ENCODE measurements around the gene INCENP.

The INCENP gene

GRCh38 chr11:62176766-62177165, 53.0 kb downstream of the INCENP start:
- no peak for DNase-seq (ENCODE audit: extremely low spot score)
- TF ChIP-seq CTCF (IDR thresholded peaks at IDR 0.05; ENCODE audit: control extremely low read depth, extremely low read depth, low read depth, missing control alignments) = no peak
- CTCF ChIA-PET = interaction anchor here (1.0 to 1.6 kb wide), 2 partner anchors 22 to 134 kb away, joined by 3 to 4 read pairs; no protein-coding TSS in a partner anchor
- POLR2A ChIA-PET = no interaction called here

- TF ChIP-seq CTCF (IDR thresholded peaks at IDR 0.05; ENCODE audit: control extremely low read depth, extremely low read depth, low read depth, missing control alignments) = no peak
- POLR2A ChIA-PET = no interaction called here
- no peak for DNase-seq (ENCODE audit: extremely low spot score)
- CTCF ChIA-PET = no interaction called here
Measured at GRCh38 chr11:62179995-62180394, 56.2 kb downstream of the INCENP start.

DNA sequence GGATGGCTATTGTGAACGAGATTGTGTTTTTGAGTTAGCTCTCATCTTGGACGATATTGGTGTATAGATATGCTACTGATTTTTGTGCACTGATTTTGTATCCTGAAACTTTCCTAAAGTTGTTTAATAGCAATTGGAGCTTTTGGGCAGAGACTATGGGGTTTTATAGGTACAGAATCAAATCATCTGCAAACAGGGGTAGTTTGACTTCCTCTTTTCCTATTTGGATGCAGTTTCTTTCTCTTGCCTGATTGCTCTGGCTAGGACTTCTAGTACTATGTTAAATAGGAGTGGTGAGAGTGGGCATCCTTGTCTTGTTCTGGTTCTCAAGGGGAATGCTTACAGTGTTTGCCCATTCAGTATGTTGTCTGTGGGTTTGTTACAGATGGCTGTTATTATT, 57.3 kb downstream of the INCENP start:
- no peak for DNase-seq (ENCODE audit: extremely low spot score)
- no peak for TF ChIP-seq CTCF (IDR thresholded peaks at IDR 0.05; ENCODE audit: control extremely low read depth, extremely low read depth, low read depth, missing control alignments)
- ChIA-PET POLR2A (no interaction called here), CTCF (interaction anchor here (1.0 kb wide), 1 partner anchor 9 kb away, joined by 6 read pairs; no protein-coding TSS in a partner anchor)

DNA sequence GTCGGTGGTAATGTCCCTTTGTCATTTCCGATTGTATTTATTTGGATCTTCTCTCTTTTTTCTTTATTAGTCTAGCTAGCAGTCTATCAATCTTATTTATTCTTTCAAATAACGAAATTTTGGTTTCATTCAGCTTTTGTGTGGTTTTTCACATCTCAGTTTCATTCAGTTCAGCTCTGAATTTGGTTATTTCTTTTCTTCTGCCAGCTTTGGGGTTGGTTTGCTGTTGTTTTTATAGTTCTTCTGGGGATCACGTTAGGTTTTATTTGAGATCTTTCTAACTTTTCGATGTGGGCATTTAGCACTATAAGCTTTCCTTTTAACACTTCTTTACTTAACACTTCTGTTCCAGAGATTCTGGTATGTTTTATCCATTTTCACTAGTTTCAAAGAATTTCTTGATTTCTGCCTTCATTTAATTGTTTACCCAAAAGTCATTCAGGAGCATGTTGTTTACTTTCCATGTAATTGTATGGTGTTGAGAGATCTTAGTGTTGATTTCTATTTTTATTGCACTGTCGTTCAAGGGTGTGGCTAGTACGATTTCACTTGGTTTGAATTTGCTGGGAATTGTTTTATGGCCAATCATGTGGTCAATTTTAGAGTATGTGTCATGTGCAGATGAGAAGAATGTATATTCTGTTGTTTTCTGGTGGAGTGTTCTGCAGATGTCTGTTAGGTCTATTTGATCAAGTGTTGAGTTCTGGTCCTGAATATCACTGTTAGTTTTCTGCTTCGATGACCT, 58.5 kb downstream of the INCENP start:
- DNase-seq (ENCODE audit: extremely low spot score) = no peak
- no peak for TF ChIP-seq CTCF (IDR thresholded peaks at IDR 0.05; ENCODE audit: control extremely low read depth, extremely low read depth, low read depth, missing control alignments)
- POLR2A ChIA-PET = no interaction called here
- CTCF ChIA-PET = interaction anchor here (0.9 to 1.0 kb wide), 2 partner anchors 12 to 22 kb away, joined by 3 read pairs; no protein-coding TSS in a partner anchor

DNA sequence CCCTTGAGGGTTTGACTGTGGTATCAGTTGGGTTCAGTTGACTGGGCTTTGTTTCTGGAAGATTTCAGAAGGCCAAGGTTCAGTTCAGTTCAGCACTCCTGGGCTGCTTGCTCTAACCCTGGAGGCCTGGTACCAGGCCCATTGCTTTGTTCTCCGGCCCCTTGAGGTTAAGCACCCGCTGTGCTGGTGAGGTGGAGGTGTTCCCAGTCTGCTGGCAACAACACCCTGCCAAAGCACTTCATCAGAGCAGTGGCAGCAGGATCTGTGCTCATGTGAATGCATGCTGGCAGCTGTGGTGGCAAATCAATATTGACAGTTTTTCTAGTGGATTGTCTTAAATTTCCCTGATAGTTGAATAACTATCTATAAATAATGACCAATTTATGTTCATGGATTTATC, 62.4 kb downstream of the INCENP start:
- no peak for DNase-seq (ENCODE audit: extremely low spot score)
- POLR2A ChIA-PET = no interaction called here
- no peak for TF ChIP-seq CTCF (IDR thresholded peaks at IDR 0.05; ENCODE audit: control extremely low read depth, extremely low read depth, low read depth, missing control alignments)
- CTCF ChIA-PET = no interaction called here

DNA sequence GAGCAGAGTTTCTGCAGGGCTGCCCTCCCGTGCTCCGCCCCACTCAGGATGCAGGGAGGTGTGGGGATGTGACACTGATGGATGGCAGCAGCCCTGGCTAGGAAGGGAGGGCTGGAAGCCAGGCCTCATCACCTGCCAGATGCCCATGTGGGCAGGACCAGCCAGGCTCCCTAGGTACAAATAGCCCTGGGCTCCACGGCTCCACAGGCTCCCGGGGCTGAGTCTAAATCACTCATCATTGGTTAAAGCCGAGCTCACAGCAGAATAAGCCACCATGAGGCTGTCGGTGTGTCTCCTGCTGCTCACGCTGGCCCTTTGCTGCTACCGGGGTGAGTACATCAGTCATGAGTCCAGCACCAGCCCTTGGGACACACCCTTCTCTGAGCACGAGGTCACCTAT, 66.2 kb downstream of the INCENP start, which contains the start of gene SCGB1D1:
TSS of gene SCGB1D1 (plus strand) at position 206 of the 400 bp plus-strand sequence. CDS start at position 275, 69 bp downstream.
- CTCF ChIA-PET = interaction anchor here (1.3 kb wide), 1 partner anchor 18 kb away, joined by 3 read pairs; no protein-coding TSS in a partner anchor
- DNase-seq (ENCODE audit: extremely low spot score) = no peak

More for the DNA sequence above, 66.2 kb downstream of the INCENP start, which contains the start of gene SCGB1D1:
- TF ChIP-seq CTCF (IDR thresholded peaks at IDR 0.05; ENCODE audit: control extremely low read depth, extremely low read depth, low read depth, missing control alignments) = no peak
- POLR2A ChIA-PET = no interaction called here

Data from GM10248 (cell line).